Endothelial cell of umbilical vein (primary cell): ENCODE results near the gene BABAM1. TPM values are rescaled to one million over a fixed set of nuclear protein-coding genes. Genes with fewer than 3 reads are reported as not detected.

Experiments used
- BruUV-seq: library from RNA; stranded (reverse); fragments of 400-500 nt; replicated peaks from 2 replicates; lab custom pipeline; 2021; lab: Mats Ljungman, UMichigan
- CTCF ChIA-PET: fragments of 300-600, 350-600 bp; sonication (Branson Sonifier 250); formaldehyde crosslinking; loops from one replicate; lab custom pipeline; 2021; ENCODE audit warnings: antibody characterized with exemption, inconsistent platforms; lab: Charles Lee
- POLR2A ChIA-PET: fragments of 300-600, 350-600 bp; sonication (Branson Sonifier 250); formaldehyde crosslinking; loops from one replicate; lab custom pipeline; 2021; ENCODE audit warnings: antibody characterized with exemption, inconsistent platforms; lab: Charles Lee
- DNase-seq: peaks from one replicate; pipeline ENCODE4 v3.0.0-alpha.2; 2011; ENCODE audit warnings: low read depth, low spot score
- FAIRE-seq: peaks from 2 replicates; lab custom pipeline; 2011; peaks lifted over from hg19 to GRCh38; lab: Jason Lieb, UNC
- H2AFZ ChIP-seq: 2 replicates; pipeline ENCODE4 v1.6.0; 2012; ENCODE audit warnings: low read depth, low read length, control low read depth, inconsistent platforms
- H3K27ac ChIP-seq: 2 replicates; pipeline ENCODE4 v1.5.1; 2011; ENCODE audit warnings: low read depth, mild to moderate bottlenecking, control low read depth, low read length, moderate library complexity; ENCODE audit not compliant: insufficient read depth
- H3K27me3 ChIP-seq, 2 experiments: 2 replicates each; pipeline versions ENCODE4 v1.6.0 to v1.6.1; 2011; ENCODE audit warnings: low read length in 2 of 2, mixed read lengths in 1 of 2; ENCODE audit not compliant: control insufficient read depth in 2 of 2, insufficient read depth in 2 of 2
- H3K36me3 ChIP-seq, 2 experiments: 2 replicates in 1 of 2; 3 replicates in 1 of 2; pipeline ENCODE4 v1.5.1; 2011; ENCODE audit warnings: low read length in 2 of 2, mild to moderate bottlenecking in 1 of 2, moderate library complexity in 1 of 2; ENCODE audit not compliant: control insufficient read depth in 2 of 2, insufficient read depth in 2 of 2; ENCODE audit errors: extremely low read depth in 1 of 2
- H3K4me1 ChIP-seq: 3 replicates; pipeline ENCODE4 v1.5.1; 2011; ENCODE audit warnings: mild to moderate bottlenecking, low read length; ENCODE audit not compliant: control insufficient read depth, insufficient read depth; ENCODE audit errors: extremely low read depth
- H3K4me2 ChIP-seq: 2 replicates; pipeline ENCODE4 v1.6.1; 2011; ENCODE audit warnings: low read length, control low read depth, mixed read lengths; ENCODE audit not compliant: insufficient read depth
- H3K4me3 ChIP-seq, 3 experiments: fragments of 200-600 bp in 1 of 3; sonication (generic), shearing (Covaris generic) in 1 of 3; replicated peaks in 1 of 3; 2 replicates each; pipeline ENCODE4 v1.5.1; 2011 to 2016; ENCODE audit warnings: control low read depth in 3 of 3, low read length in 3 of 3, mild to moderate bottlenecking in 2 of 3, inconsistent platforms in 1 of 3, low read depth in 1 of 3, moderate library complexity in 1 of 3; ENCODE audit not compliant: insufficient read depth in 1 of 3
- H3K79me2 ChIP-seq: 2 replicates; pipeline ENCODE4 v1.6.0; 2012; ENCODE audit warnings: low read length, inconsistent platforms; ENCODE audit not compliant: control insufficient read depth, insufficient read depth
- H3K9ac ChIP-seq: replicated peaks from 2 replicates; pipeline ENCODE3; 2011; ENCODE audit warnings: low read length, control low read depth; ENCODE audit not compliant: insufficient read depth; ENCODE audit errors: extremely low read depth
- H3K9me1 ChIP-seq: replicated peaks from 3 replicates; pipeline ENCODE4 v1.6.0; 2011; ENCODE audit warnings: mild to moderate bottlenecking, low read length; ENCODE audit not compliant: control insufficient read depth, insufficient read depth; ENCODE audit errors: extremely low read depth
- H3K9me3 ChIP-seq: replicated peaks from 2 replicates; pipeline ENCODE4 v1.5.1; 2012; ENCODE audit warnings: low read length, inconsistent platforms; ENCODE audit not compliant: control insufficient read depth, insufficient read depth
- H4K20me1 ChIP-seq: replicated peaks from 2 replicates; pipeline ENCODE3; 2011; ENCODE audit warnings: mild to moderate bottlenecking, low read length; ENCODE audit not compliant: control insufficient read depth, insufficient read depth; ENCODE audit errors: extremely low read depth
- EZH2 ChIP-seq: IDR thresholded peaks from 2 replicates; pipeline ENCODE4 v1.6.1; 2012; ENCODE audit warnings: borderline replicate concordance, low read depth, mild to moderate bottlenecking, moderate library complexity, low read length, inconsistent platforms; ENCODE audit not compliant: severe bottlenecking
- FOS ChIP-seq: IDR thresholded peaks from 2 replicates; pipeline ENCODE4 v1.6.1; 2011; ENCODE audit warnings: mild to moderate bottlenecking, low read length, moderate library complexity, borderline replicate concordance; ENCODE audit not compliant: insufficient read depth
- JUN ChIP-seq: IDR thresholded peaks from 2 replicates; pipeline ENCODE4 v1.6.1; 2011; ENCODE audit warnings: borderline replicate concordance, low read depth; ENCODE audit not compliant: insufficient read length, insufficient read depth
- POLR2A ChIP-seq: IDR thresholded peaks from 2 replicates; pipeline ENCODE4 v1.6.1; 2012; ENCODE audit warnings: low read depth, mild to moderate bottlenecking, control low read depth, low read length
- POLR2AphosphoS5 ChIP-seq: IDR thresholded peaks from 2 replicates; pipeline ENCODE4 v1.6.1; 2012; ENCODE audit warnings: low read depth, mild to moderate bottlenecking, control low read depth, low read length, moderate library complexity; ENCODE audit not compliant: insufficient read depth
- dilution Hi-C: fragments of 300-500 bp; cut with MboI; formaldehyde crosslinking; loops from one replicate; pipeline ENCODE4 v1.15.0; 2019; ENCODE audit warnings: low sequenced_read_pairs; ENCODE audit not compliant: extremely low pct_ligation_motif_present
- intact Hi-C: fragments of 100-400 bp; cut with micrococcal nuclease; formaldehyde crosslinking; loops from one replicate; pipeline ENCODE4 v1.10.0; 2022
- polyA plus RNA-seq, 4 experiments: library from polyadenylated mRNA; depleted of rRNA in 3 of 4; stranded (reverse) in 3 of 4; unstranded in 1 of 4; fragments of >200 nt; gene quantifications; 2 replicates each; pipeline versions ENCODE4 v1.2.1 to v1.2.3, GENCODE V29; 2011 to 2012; ENCODE audit warnings: missing spikeins in 1 of 4
- total RNA-seq: library from RNA; stranded (reverse); gene quantifications from 2 replicates; pipeline ENCODE4 v1.2.3, GENCODE V29; 2021
- TF ChIP-seq, protein P1 (sequence below): IDR thresholded peaks from 2 replicates; pipeline ENCODE4 v1.6.1; 2011; ENCODE audit not compliant: insufficient read depth, insufficient read length

BABAM1 gene
- total and polyA plus RNA-seq, 2 donors (not counting 3 experiments of a cell fraction or from before 2014, with no cell fraction given): 118 to 140 TPM

DNA sequence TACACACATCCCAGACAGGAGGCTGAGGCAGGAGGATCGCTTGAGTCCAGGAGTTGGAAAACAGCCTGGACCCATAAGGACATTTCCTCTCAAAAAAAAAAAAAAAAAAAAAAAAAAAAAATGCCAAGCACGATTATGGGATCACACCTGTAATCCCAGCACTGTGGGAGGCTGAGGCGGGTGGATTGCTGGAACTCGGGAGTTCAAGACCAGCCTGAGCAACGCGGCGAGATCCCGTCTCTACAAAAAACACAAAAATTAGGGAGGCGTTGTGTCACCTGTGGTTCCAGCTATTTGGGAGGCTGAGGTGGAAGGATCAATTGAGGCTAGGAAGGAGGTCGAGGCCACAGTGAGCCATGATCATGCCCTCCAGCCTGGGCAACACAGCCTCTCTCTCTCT lies 42.2 kb upstream of the BABAM1 start:
- TF ChIP-seq POLR2AphosphoS5: no peak
- TF ChIP-seq EZH2: no peak
- no peak for TF ChIP-seq JUN
- no peak for TF ChIP-seq POLR2A
- TF ChIP-seq FOS: no peak
- FAIRE-seq (no peak), DNase-seq (no peak)
- Histone ChIP-seq H3K27me3 (no peaks in the 10 kb centered on the region), H3K9me3 (no peaks in the 10 kb centered on the region), H2AFZ (no peak overlapping the region), H3K27ac (no peak overlapping the region), H4K20me1 (no peaks in the 10 kb centered on the region), H3K4me2 (no peak overlapping the region), H3K4me3 (no peak overlapping the region), H3K79me2 (no peaks in the 10 kb centered on the region), H3K9ac (no peak overlapping the region), H3K4me1 (peaks cover 5% of the 10 kb centered on the region), H3K9me1 (no peaks in the 10 kb centered on the region), H3K36me3 (no peaks in the 10 kb centered on the region)
- ChIA-PET CTCF (no interaction called here), POLR2A (no interaction called here)
- BruUV-seq: no TSS peak
- dilution Hi-C loops (no loop called here), intact Hi-C loops (no loop called here)

- peak within 1 kb of the TSS; percentile 38 to 67 (median 53) for H3K4me3 ChIP-seq
- H2AFZ ChIP-seq: peak within 1 kb of the TSS; percentile 86
- no peaks in the 10 kb centered on the region for H3K27me3 ChIP-seq
- H3K36me3 ChIP-seq: no peaks in the 10 kb centered on the region
- H3K27ac ChIP-seq: peak within 1 kb of the TSS; percentile 40
- H3K79me2 ChIP-seq: no peaks in the 10 kb centered on the region
- no peaks in the 10 kb centered on the region for H3K9me1 ChIP-seq
- peaks cover 5% of the 10 kb centered on the region for H3K4me1 ChIP-seq
- H3K9ac ChIP-seq: peak within 1 kb of the TSS; percentile 62
- FAIRE-seq (peak; percentile 93), DNase-seq (peak; percentile 98)
- dilution Hi-C loops: no loop called here
- no TSS peak for BruUV-seq
- CTCF ChIA-PET: interaction anchor here (0.7 to 1.3 kb wide), 4 partner anchors 9 to 66 kb away, joined by 3 to 6 read pairs (median 3); no protein-coding TSS in a partner anchor
- H3K9me3 ChIP-seq: no peaks in the 10 kb centered on the region
- peak within 1 kb of the TSS; percentile 77 for H3K4me2 ChIP-seq
- intact Hi-C loops: loop anchor here (1.0 to 2.0 kb wide), 2 partner anchors 11 to 41 kb away; partner anchors contain the start of genes BABAM1 and USE1
- TF ChIP-seq POLR2AphosphoS5: peak; percentile 90
- peak; percentile 85 for TF ChIP-seq POLR2A
- TF ChIP-seq, protein P1, sequence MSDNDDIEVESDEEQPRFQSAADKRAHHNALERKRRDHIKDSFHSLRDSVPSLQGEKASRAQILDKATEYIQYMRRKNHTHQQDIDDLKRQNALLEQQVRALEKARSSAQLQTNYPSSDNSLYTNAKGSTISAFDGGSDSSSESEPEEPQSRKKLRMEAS: peak; percentile 17
- no peak for TF ChIP-seq JUN
- POLR2A ChIA-PET: interaction anchor here (1.3 kb wide), 1 partner anchor 9 kb away, joined by 5 read pairs; no protein-coding TSS in a partner anchor
- H4K20me1 ChIP-seq: no peaks in the 10 kb centered on the region
Observed at GRCh38 chr19:17226002-17226933, 41.0 kb upstream of the BABAM1 start, which contains the start of gene OCEL1. Gene OCEL1, plus strand, starts transcription at chr19:17226226. Its CDS starts 22 bp downstream, at chr19:17226248.
